ENCODE measurements around the gene CENPX. TPM values are rescaled to one million over a fixed set of nuclear protein-coding genes. Genes with fewer than 3 reads are reported as not detected.

CENPX gene
- polyA plus RNA-seq, 1 donor (not counting 4 experiments of a cell fraction or from before 2014, with no cell fraction given): 48.2 TPM

- peaks cover 30 to 46% of the 10 kb centered on the region in 2 experiments for H3K36me3 ChIP-seq (ENCODE audit: control insufficient read depth in 2 of 2, extremely low read depth in 1 of 2, insufficient read depth in 2 of 2, low read length in 2 of 2)
- no peaks in the 10 kb centered on the region for H3K9me3 ChIP-seq (ENCODE audit: control insufficient read depth, low read depth, low read length)
- TF ChIP-seq EZH2 (IDR thresholded peaks at IDR 0.05; ENCODE audit: low read length) (no peak), CTCF (optimal IDR thresholded peaks at IDR 0.05 in 1 of 3, IDR thresholded peaks at IDR 0.05 in 1 of 3, conservative IDR thresholded peaks at IDR 0.05 in 1 of 3; ENCODE audit: extremely low read depth in 1 of 3, insufficient read depth in 2 of 3, low read length in 3 of 3) (no peak)
- H3K9me1 ChIP-seq (ENCODE audit: control insufficient read depth, extremely low read depth, insufficient read depth, low read length): no peaks in the 10 kb centered on the region
- no peak overlapping the region for H3K9ac ChIP-seq (ENCODE audit: control insufficient read depth, extremely low read depth, insufficient read depth, low read length)
- H2AFZ ChIP-seq (ENCODE audit: control insufficient read depth, low read length): no peak overlapping the region
- H3K4me3 ChIP-seq (ENCODE audit: control insufficient read depth in 2 of 3, extremely low read depth in 1 of 3, insufficient read depth in 2 of 3, low read depth in 1 of 3, low read length in 3 of 3): no peak overlapping the region
- dilution Hi-C loops (cut with MboI; ENCODE audit: extremely low pct_ligation_motif_present, low sequenced_read_pairs): no loop called here
- no peak overlapping the region for H3K27ac ChIP-seq (ENCODE audit: control insufficient read depth, insufficient read depth, low read length)
- FAIRE-seq (no peak), DNase-seq (ENCODE audit: low read depth, low spot score) (no peak)
- H3K4me1 ChIP-seq (ENCODE audit: control insufficient read depth, extremely low read depth, insufficient read depth, low read length): peaks cover 6% of the 10 kb centered on the region
- H4K20me1 ChIP-seq (ENCODE audit: control insufficient read depth, extremely low read depth, insufficient read depth, low read length): no peaks in the 10 kb centered on the region
- no peaks in the 10 kb centered on the region for H3K27me3 ChIP-seq (ENCODE audit: control insufficient read depth, extremely low read depth, insufficient read depth, low read length)
- peaks cover 20% of the 10 kb centered on the region for H3K79me2 ChIP-seq (ENCODE audit: control insufficient read depth, insufficient read depth, low read length)
- H3K4me2 ChIP-seq (ENCODE audit: control insufficient read depth, extremely low read depth, insufficient read depth, low read depth, low read length): no peak overlapping the region
Observed at GRCh38 chr17:82056729-82057621, 34.3 kb upstream of the CENPX start.

- Histone ChIP-seq H3K9me3 (ENCODE audit: control insufficient read depth, low read depth, low read length) (no peaks in the 10 kb centered on the region), H2AFZ (ENCODE audit: control insufficient read depth, low read length) (no peak overlapping the region), H3K9ac (ENCODE audit: control insufficient read depth, extremely low read depth, insufficient read depth, low read length) (no peak overlapping the region), H3K9me1 (ENCODE audit: control insufficient read depth, extremely low read depth, insufficient read depth, low read length) (no peaks in the 10 kb centered on the region), H4K20me1 (ENCODE audit: control insufficient read depth, extremely low read depth, insufficient read depth, low read length) (no peaks in the 10 kb centered on the region), H3K4me3 (ENCODE audit: control insufficient read depth in 2 of 3, extremely low read depth in 1 of 3, insufficient read depth in 2 of 3, low read depth in 1 of 3, low read length in 3 of 3) (no peak overlapping the region), H3K27me3 (ENCODE audit: control insufficient read depth, extremely low read depth, insufficient read depth, low read length) (no peaks in the 10 kb centered on the region), H3K4me2 (ENCODE audit: control insufficient read depth, extremely low read depth, insufficient read depth, low read depth, low read length) (no peak overlapping the region), H3K36me3 (ENCODE audit: control insufficient read depth in 2 of 2, extremely low read depth in 1 of 2, insufficient read depth in 2 of 2, low read length in 2 of 2) (peaks cover 30 to 40% of the 10 kb centered on the region in 2 experiments), H3K27ac (ENCODE audit: control insufficient read depth, insufficient read depth, low read length) (no peak overlapping the region), H3K4me1 (ENCODE audit: control insufficient read depth, extremely low read depth, insufficient read depth, low read length) (peaks cover 6% of the 10 kb centered on the region), H3K79me2 (ENCODE audit: control insufficient read depth, insufficient read depth, low read length) (peaks cover 20% of the 10 kb centered on the region)
- no peak for TF ChIP-seq CTCF (optimal IDR thresholded peaks at IDR 0.05 in 1 of 3, IDR thresholded peaks at IDR 0.05 in 1 of 3, conservative IDR thresholded peaks at IDR 0.05 in 1 of 3; ENCODE audit: extremely low read depth in 1 of 3, insufficient read depth in 2 of 3, low read length in 3 of 3)
- TF ChIP-seq EZH2 (IDR thresholded peaks at IDR 0.05; ENCODE audit: low read length): no peak
- DNase-seq (ENCODE audit: low read depth, low spot score) (no peak), FAIRE-seq (no peak)
- dilution Hi-C loops (cut with MboI; ENCODE audit: extremely low pct_ligation_motif_present, low sequenced_read_pairs): no loop called here
Observed at GRCh38 chr17:82055965-82056728, 33.5 kb upstream of the CENPX start.
